H9 (cell line): ENCODE results near the gene MED27. TPM values are rescaled to one million over a fixed set of nuclear protein-coding genes. Genes with fewer than 3 reads are reported as not detected.
A peak's percentile ranks its signal among the peaks of the same experiment; 100 is the strongest.

Source experiments
- DNase-seq: peaks from one replicate; pipeline ENCODE4 v3.0.0-alpha.2; 2017
- H2AFZ ChIP-seq: one replicate; pipeline ENCODE4 v1.6.1; 2013; ENCODE audit warnings: mild to moderate bottlenecking, low read length, control low read depth, moderate library complexity
- H2AK5ac ChIP-seq: 2 replicates; pipeline ENCODE4 v1.6.1; 2013; ENCODE audit warnings: low read length, control low read depth, mixed read lengths; ENCODE audit not compliant: insufficient read length
- H2BK120ac ChIP-seq: one replicate; pipeline ENCODE4 v1.6.1; 2013; ENCODE audit warnings: low read depth, mild to moderate bottlenecking, low read length, control low read depth, inconsistent platforms; ENCODE audit not compliant: poor library complexity, severe bottlenecking
- H2BK12ac ChIP-seq: 2 replicates; pipeline ENCODE4 v1.6.1; 2013; ENCODE audit warnings: low read length, control low read depth, mixed read lengths, low read depth; ENCODE audit not compliant: insufficient read length
- H2BK15ac ChIP-seq: 2 replicates; pipeline ENCODE4 v1.6.1; 2013; ENCODE audit warnings: low read depth, low read length, control low read depth
- H2BK20ac ChIP-seq: one replicate; pipeline ENCODE4 v1.6.1; 2013; ENCODE audit warnings: low read depth, mild to moderate bottlenecking, low read length, control low read depth, inconsistent platforms; ENCODE audit not compliant: poor library complexity, severe bottlenecking
- H2BK5ac ChIP-seq: 2 replicates; pipeline ENCODE4 v1.6.1; 2013; ENCODE audit warnings: low read length, control low read depth, mixed read lengths; ENCODE audit not compliant: insufficient read length
- H3K14ac ChIP-seq: 2 replicates; pipeline ENCODE4 v1.6.1; 2013; ENCODE audit warnings: low read length, control low read depth; ENCODE audit not compliant: insufficient read depth
- H3K18ac ChIP-seq: 2 replicates; pipeline ENCODE4 v1.6.1; 2013; ENCODE audit warnings: low read depth, mild to moderate bottlenecking, mixed read lengths, low read length, control low read depth; ENCODE audit not compliant: insufficient read length
- H3K23ac ChIP-seq: 2 replicates; pipeline ENCODE4 v1.6.1; 2013; ENCODE audit warnings: low read length, control low read depth, mixed read lengths, low read depth; ENCODE audit not compliant: insufficient read length
- H3K23me2 ChIP-seq: 2 replicates; pipeline ENCODE4 v1.6.1; 2013; ENCODE audit warnings: low read depth, mild to moderate bottlenecking, mixed read lengths, low read length, control low read depth; ENCODE audit not compliant: insufficient read length, poor library complexity, severe bottlenecking
- H3K27ac ChIP-seq: 2 replicates; pipeline ENCODE4 v1.5.1; 2013; ENCODE audit warnings: low read length, control low read depth, mixed read lengths, low read depth; ENCODE audit not compliant: insufficient read length
- H3K27me3 ChIP-seq: 2 replicates; pipeline ENCODE4 v1.6.1; 2013; ENCODE audit warnings: low read length, control low read depth, inconsistent platforms; ENCODE audit not compliant: insufficient read depth
- H3K4ac ChIP-seq: 2 replicates; pipeline ENCODE4 v1.6.1; 2013; ENCODE audit warnings: low read depth, mild to moderate bottlenecking, control low read depth, inconsistent platforms, low read length, moderate library complexity
- H3K4me1 ChIP-seq: 2 replicates; pipeline ENCODE4 v1.6.1; 2013; ENCODE audit warnings: low read length, control low read depth, inconsistent platforms; ENCODE audit not compliant: insufficient read depth
- H3K4me2 ChIP-seq: 2 replicates; pipeline ENCODE4 v1.6.1; 2013; ENCODE audit warnings: low read length, control low read depth, mixed read lengths; ENCODE audit not compliant: insufficient read length, insufficient read depth
- H3K56ac ChIP-seq: 2 replicates; pipeline ENCODE4 v1.6.1; 2013; ENCODE audit warnings: low read depth, mild to moderate bottlenecking, mixed read lengths, low read length, control low read depth; ENCODE audit not compliant: insufficient read length
- H3K79me1 ChIP-seq: 2 replicates; pipeline ENCODE4 v1.6.1; 2013; ENCODE audit warnings: low read depth, mild to moderate bottlenecking, moderate library complexity, low read length, control low read depth, inconsistent platforms; ENCODE audit not compliant: insufficient read depth, poor library complexity, severe bottlenecking
- H3K79me2 ChIP-seq: 2 replicates; pipeline ENCODE4 v1.6.1; 2013; ENCODE audit warnings: low read length, control low read depth, inconsistent platforms; ENCODE audit not compliant: insufficient read depth
- H3K9ac ChIP-seq: 2 replicates; pipeline ENCODE4 v1.6.1; 2013; ENCODE audit warnings: low read length, control low read depth, mixed read lengths; ENCODE audit not compliant: insufficient read length; ENCODE audit errors: extremely low read depth
- H3K9me3 ChIP-seq: one replicate; pipeline ENCODE4 v1.6.1; 2013; ENCODE audit warnings: low read depth, low read length, inconsistent platforms; ENCODE audit not compliant: control insufficient read depth
- H3T11ph ChIP-seq: one replicate; pipeline ENCODE4 v1.6.1; 2013; ENCODE audit warnings: mild to moderate bottlenecking, low read length, control low read depth, inconsistent platforms
- H4K20me1 ChIP-seq: one replicate; pipeline ENCODE4 v1.6.1; 2013; ENCODE audit not compliant: control insufficient read depth, insufficient read length, insufficient read depth
- H4K5ac ChIP-seq: 2 replicates; pipeline ENCODE4 v1.6.1; 2013; ENCODE audit warnings: low read depth, mild to moderate bottlenecking, mixed read lengths, low read length, control low read depth; ENCODE audit not compliant: insufficient read length
- H4K8ac ChIP-seq: replicated peaks from 2 replicates; pipeline ENCODE4 v1.6.1; 2013; ENCODE audit warnings: low read length, control low read depth, mixed read lengths, low read depth; ENCODE audit not compliant: insufficient read length
- H4K91ac ChIP-seq: 2 replicates; pipeline ENCODE4 v1.6.1; 2013; ENCODE audit warnings: low read depth, mild to moderate bottlenecking, moderate library complexity, mixed read lengths, low read length, control low read depth; ENCODE audit not compliant: insufficient read length
- H3K27ac Mint-ChIP-seq, 3 experiments: 2 replicates in 2 of 3; 3 replicates in 1 of 3; pipeline ENCODE4 v1.8.0; 2020 to 2021; ENCODE audit warnings: mixed read lengths in 3 of 3, mild to moderate bottlenecking in 1 of 3, moderate library complexity in 1 of 3
- H3K27me3 Mint-ChIP-seq: 2 replicates; pipeline ENCODE4 v1.8.0; 2021; ENCODE audit warnings: low read depth, mild to moderate bottlenecking, moderate library complexity, mixed read lengths
- H3K36me3 Mint-ChIP-seq, 3 experiments: 2 replicates in 2 of 3; 3 replicates in 1 of 3; pipeline ENCODE4 v1.8.0; 2020 to 2021; ENCODE audit warnings: low read depth in 3 of 3, mixed read lengths in 3 of 3; ENCODE audit not compliant: insufficient read depth in 1 of 3
- H3K4me1 Mint-ChIP-seq, 2 experiments: 2 replicates each; pipeline ENCODE4 v1.8.0; 2020; ENCODE audit warnings: mixed read lengths in 2 of 2
- H3K4me3 Mint-ChIP-seq, 2 experiments: 2 replicates in 1 of 2; 3 replicates in 1 of 2; pipeline ENCODE4 v1.8.0; 2020 to 2021; ENCODE audit warnings: mild to moderate bottlenecking in 2 of 2, mixed read lengths in 2 of 2, moderate library complexity in 1 of 2
- H3K9me3 Mint-ChIP-seq, 2 experiments: 2 replicates in 1 of 2; 3 replicates in 1 of 2; pipeline ENCODE4 v1.8.0; 2020; ENCODE audit warnings: mild to moderate bottlenecking in 2 of 2, mixed read lengths in 2 of 2, moderate library complexity in 1 of 2
- WGBS: extraction: QIAGEN DNeasy Blood & Tissue Kit; methylation state at CpG from one replicate; pipeline ENCODE4 v1.1.7; 2013; ENCODE audit warnings: missing lambda C conversion rate, low lambda C conversion rate, mixed read lengths; ENCODE audit not compliant: insufficient read length; ENCODE audit errors: extremely low coverage; 5-methylcytosine and 5-hydroxymethylcytosine counted together
- total RNA-seq: library from RNA; stranded (reverse); gene quantifications from 2 replicates; pipeline ENCODE4 v1.2.1, GENCODE V29; 2021
- TF ChIP-seq, protein P1 (sequence below): fragments of 200-600 bp; sonication (generic); conservative IDR thresholded peaks from 3 replicates; pipeline ENCODE4 v1.8.0; 2021; ENCODE audit warnings: antibody characterized with exemption, mild to moderate bottlenecking

Gene MED27
- total RNA-seq, 1 experiment from 2014 or later: 33.5 TPM

DNA sequence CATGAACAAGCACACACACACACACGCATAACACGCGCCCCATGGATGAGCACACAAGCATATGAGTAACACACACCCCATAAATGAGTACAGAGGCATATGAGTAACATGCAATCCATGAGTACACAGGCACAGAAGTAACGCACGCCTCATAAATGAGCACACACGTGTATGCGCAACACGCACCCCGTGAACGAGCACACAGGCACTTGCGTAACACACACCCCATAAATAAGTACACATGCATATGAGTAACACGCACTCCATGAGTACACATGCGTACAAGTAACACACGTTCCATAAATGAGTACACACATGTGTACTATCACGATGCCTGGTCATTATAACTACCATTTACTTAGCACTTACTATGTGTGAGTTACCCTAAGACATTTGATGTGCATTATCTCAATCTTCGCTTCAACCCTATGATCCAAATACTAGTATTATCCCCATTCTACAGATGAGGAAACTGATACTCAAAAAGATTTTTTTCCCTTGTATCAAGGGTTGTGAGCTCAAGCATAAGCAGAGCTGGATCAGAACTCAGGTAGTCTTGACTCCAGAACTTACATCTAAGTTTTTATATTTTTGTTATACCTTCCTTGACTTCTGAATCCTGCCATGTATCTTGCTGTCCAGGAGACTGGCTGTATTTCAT lies 7.7 kb downstream of the MED27 start:
- H2AFZ ChIP-seq: no peak overlapping the region
- TF ChIP-seq, protein P1, sequence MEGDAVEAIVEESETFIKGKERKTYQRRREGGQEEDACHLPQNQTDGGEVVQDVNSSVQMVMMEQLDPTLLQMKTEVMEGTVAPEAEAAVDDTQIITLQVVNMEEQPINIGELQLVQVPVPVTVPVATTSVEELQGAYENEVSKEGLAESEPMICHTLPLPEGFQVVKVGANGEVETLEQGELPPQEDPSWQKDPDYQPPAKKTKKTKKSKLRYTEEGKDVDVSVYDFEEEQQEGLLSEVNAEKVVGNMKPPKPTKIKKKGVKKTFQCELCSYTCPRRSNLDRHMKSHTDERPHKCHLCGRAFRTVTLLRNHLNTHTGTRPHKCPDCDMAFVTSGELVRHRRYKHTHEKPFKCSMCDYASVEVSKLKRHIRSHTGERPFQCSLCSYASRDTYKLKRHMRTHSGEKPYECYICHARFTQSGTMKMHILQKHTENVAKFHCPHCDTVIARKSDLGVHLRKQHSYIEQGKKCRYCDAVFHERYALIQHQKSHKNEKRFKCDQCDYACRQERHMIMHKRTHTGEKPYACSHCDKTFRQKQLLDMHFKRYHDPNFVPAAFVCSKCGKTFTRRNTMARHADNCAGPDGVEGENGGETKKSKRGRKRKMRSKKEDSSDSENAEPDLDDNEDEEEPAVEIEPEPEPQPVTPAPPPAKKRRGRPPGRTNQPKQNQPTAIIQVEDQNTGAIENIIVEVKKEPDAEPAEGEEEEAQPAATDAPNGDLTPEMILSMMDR: no peak
- H4K91ac ChIP-seq: no peak overlapping the region
- no peak overlapping the region for H3K9ac ChIP-seq
- H2BK5ac ChIP-seq: no peak overlapping the region
- H3K14ac ChIP-seq: no peak overlapping the region
- no peak overlapping the region for H4K5ac ChIP-seq
- peaks cover 5 to 12% of the 10 kb centered on the region in 2 experiments for H3K4me1 Mint-ChIP-seq
- no peak overlapping the region for H3K56ac ChIP-seq
- no peak overlapping the region for H2BK12ac ChIP-seq
- no peaks in the 10 kb centered on the region; the same call in 1 of the 2 replicates for H3K4me1 ChIP-seq
- H4K8ac ChIP-seq: no peak overlapping the region
- H3K4ac ChIP-seq: no peak overlapping the region
- H3K36me3 Mint-ChIP-seq: peaks cover 13 to 29% (median 24%) of the 10 kb centered on the region in 3 experiments
- no peak overlapping the region for H3K18ac ChIP-seq
- no peak overlapping the region for H2AK5ac ChIP-seq
- H3K27ac ChIP-seq: no peak overlapping the region
- H3T11ph ChIP-seq: no peak overlapping the region
- no peak overlapping the region for H3K4me3 Mint-ChIP-seq
- no CpG with 5 or more reads among the region's 16 CpGs for WGBS
- H2BK15ac ChIP-seq: no peak overlapping the region
- no peak overlapping the region for H2BK120ac ChIP-seq
- no peaks in the 10 kb centered on the region for H4K20me1 ChIP-seq
- no peak for DNase-seq
- H3K4me2 ChIP-seq: no peak overlapping the region
- no peaks in the 10 kb centered on the region for H3K9me3 Mint-ChIP-seq
- H3K27me3 Mint-ChIP-seq: no peaks in the 10 kb centered on the region
- H2BK20ac ChIP-seq: no peak overlapping the region
- H3K9me3 ChIP-seq: no peaks in the 10 kb centered on the region
- no peaks in the 10 kb centered on the region for H3K23me2 ChIP-seq
- peak overlapping the region; percentile 4 for H3K23ac ChIP-seq
- H3K79me1 ChIP-seq: peaks cover 4% of the 10 kb centered on the region
- H3K79me2 ChIP-seq: peaks cover 8% of the 10 kb centered on the region; the same call in 1 of the 2 replicates
- no peaks in the 10 kb centered on the region for H3K27me3 ChIP-seq
- no peak overlapping the region for H3K27ac Mint-ChIP-seq
